ENCODE measurements around the gene ATP2B3.
A peak's percentile ranks its signal among the peaks of the same experiment; 100 is the strongest.

Gene ATP2B3

DNA sequence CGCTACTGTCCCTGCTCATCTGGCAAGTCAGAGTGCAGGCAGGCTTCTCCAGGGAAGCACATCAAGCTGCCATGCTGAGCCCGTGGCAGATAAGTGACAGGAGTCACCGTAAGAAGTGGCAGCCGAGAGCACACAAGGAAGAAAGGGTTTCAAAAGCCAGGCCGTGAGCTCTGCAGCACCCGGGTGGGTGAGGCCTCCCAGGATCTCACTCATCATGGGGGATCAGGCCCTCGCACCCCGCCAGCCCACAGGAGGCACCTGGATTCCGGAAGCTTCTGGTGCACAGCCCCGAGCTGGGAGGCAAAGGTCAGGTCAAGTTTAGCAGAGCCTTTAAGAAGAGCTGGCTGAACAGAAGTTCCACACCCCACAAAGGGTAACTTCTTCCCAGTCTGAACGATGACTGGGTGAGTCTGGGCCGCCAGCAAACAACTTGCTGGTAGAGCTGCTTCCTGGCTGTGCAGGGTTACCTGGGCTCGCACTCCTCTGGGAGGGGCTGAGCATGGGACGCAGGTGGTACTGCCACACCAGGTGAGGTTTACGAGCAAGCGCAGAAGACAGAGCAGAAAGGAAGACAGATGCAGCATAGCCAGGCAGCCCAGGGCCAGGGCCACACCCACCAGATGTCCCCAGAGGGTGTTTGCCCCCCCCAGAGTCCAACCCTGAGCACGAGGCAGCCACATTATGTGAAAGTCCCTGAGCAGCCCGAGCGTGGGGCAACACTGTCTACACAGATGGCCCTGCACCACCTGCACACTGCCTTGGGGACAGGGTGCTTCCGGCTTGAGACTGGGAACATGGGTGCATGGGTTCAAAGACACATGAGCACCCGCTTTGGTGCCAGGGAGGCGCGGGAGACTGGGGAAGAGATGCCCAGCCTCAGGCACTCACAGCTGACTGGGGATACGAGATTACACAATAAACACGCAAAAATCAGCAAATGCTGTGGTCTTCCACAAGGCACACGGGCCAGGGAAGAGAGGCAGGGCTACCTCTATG is 73.8 kb downstream of the ATP2B3 start:
- H3K4me3 ChIP-seq (ENCODE audit: low read length) = no peak overlapping the region
- TF ChIP-seq ZNF274 (IDR thresholded peaks at IDR 0.05; ENCODE audit: low read depth, low read length) = no peak

DNA sequence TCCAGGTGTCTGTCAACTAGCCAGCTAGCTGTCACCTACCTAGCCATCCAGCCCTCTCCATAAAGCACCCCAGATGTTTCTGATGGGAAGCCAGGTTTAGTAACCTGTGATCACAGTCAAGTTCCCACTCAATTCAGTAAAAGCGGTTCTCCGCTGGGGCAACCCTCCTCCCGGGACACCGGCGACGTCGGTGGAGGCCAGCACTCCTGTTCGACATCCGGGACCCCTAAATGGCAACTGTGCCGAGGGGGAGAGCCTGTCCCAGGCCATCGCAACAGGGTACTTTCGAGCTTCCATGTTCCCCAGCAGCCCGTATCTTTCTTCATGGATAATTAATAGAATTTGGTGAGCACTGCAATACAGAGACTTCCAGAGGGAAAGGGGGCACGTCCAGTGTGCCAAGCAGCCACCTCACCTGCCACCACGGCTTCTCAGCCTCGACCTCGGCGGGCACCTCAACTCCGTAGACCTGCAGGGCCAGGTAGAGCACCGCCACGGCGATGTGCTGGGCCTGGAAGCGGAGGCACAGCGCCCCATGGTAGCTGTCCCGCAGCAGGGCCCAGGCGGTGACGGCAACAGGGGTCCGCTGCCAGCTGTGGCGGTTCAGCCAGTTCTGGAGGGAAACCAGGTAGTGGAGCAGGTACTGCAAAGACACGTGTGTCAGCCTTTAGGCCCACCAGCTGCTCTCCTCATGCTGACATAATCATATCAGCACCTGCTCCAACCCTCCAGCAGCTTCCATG is 74.8 kb downstream of the ATP2B3 start:
- no peak for TF ChIP-seq ZNF274 (IDR thresholded peaks at IDR 0.05; ENCODE audit: low read depth, low read length)
- H3K4me3 ChIP-seq (ENCODE audit: low read length) = no peak overlapping the region

DNA sequence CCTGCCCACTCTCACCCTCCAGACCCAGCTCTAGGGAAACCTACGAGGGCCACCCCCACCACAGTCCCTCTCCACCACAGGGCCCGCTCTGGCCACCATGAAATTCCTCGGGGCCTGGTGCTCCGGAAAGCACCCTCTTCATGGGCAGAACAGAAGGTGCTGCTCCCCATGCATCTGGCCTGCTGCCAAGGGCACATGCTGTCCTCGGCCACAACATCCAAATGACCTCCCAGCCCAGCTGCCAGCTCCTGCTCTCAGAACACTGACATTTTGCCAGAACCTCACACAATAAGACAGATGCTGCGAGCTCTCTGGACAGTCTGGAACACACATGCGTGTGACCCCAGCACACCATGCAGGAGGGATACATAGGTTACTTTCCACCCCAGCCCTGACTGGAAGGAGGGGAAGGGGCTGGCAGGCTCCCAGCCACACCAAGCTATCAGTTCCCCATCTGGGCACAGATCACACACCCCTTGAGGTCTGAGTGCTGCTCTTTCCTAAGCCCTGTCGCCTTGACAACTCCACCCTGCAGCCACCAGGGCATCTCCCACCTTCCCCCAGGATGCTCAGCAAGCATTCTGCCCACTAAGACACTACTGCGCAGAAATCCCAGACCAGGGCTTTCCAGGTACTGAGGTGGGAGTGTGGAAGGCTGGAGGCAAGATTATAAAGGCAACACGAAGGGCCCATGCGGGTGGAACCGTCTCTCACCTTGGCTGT is 75.7 kb downstream of the ATP2B3 start:
- H3K4me3 ChIP-seq (ENCODE audit: low read length) = no peak overlapping the region
- no peak for TF ChIP-seq ZNF274 (IDR thresholded peaks at IDR 0.05; ENCODE audit: low read depth, low read length)

DNA sequence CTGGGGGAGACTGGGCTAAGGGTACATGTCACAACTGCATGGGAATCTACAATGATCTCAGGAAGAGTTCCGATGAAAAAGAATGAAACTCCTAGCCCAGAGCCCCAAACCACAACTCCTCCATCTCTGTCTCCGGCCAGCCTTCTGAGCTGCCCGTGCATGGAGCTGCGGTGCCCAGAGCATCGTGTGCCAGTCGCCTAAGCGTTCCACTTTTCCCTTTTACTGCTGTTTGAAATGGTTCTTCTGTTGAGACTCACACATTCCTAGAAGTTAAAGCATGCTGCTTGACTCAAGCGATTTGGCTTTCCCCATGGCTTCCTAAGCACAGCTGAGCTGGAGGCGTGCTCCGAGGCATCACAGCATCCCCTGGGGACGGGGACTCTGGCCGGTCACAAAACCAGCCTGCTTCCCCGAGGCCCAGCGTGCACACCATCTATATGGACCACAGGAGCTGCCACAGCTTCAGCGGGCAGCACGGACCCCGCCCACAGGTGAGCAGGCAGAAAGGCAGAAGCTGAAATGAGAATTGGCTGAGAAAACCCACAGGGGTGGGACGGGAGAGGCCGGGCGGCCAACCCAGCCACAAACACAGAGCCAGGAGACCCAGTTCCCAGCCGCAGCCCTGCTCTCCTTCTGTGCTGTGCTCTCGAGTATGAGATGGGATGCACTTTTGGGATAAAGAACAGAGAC is 76.5 kb downstream of the ATP2B3 start:
- no peak overlapping the region for H3K4me3 ChIP-seq (ENCODE audit: low read length)
- TF ChIP-seq ZNF274 (IDR thresholded peaks at IDR 0.05; ENCODE audit: low read depth, low read length) = no peak

DNA sequence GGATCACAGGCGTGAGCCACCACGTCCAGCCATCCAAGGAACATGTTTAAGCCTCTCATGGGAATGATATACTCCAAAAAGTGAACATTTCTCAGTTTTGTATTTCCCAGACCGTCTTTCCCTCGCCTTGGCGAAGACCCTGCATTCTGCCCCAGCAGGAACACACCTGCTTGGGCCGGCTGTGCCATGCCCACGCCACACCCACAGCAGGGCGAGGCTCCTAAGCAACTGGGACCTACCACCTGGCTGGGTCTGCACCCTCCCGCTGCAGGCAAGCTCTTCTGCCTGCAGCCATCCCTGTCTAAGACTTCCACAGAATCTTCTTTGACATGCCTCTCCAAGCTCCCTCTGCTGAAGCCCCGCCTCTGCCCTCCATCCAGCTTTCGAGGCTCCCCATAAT is 77.9 kb downstream of the ATP2B3 start:
- TF ChIP-seq ZNF274 (IDR thresholded peaks at IDR 0.05; ENCODE audit: low read depth, low read length) = no peak

DNA sequence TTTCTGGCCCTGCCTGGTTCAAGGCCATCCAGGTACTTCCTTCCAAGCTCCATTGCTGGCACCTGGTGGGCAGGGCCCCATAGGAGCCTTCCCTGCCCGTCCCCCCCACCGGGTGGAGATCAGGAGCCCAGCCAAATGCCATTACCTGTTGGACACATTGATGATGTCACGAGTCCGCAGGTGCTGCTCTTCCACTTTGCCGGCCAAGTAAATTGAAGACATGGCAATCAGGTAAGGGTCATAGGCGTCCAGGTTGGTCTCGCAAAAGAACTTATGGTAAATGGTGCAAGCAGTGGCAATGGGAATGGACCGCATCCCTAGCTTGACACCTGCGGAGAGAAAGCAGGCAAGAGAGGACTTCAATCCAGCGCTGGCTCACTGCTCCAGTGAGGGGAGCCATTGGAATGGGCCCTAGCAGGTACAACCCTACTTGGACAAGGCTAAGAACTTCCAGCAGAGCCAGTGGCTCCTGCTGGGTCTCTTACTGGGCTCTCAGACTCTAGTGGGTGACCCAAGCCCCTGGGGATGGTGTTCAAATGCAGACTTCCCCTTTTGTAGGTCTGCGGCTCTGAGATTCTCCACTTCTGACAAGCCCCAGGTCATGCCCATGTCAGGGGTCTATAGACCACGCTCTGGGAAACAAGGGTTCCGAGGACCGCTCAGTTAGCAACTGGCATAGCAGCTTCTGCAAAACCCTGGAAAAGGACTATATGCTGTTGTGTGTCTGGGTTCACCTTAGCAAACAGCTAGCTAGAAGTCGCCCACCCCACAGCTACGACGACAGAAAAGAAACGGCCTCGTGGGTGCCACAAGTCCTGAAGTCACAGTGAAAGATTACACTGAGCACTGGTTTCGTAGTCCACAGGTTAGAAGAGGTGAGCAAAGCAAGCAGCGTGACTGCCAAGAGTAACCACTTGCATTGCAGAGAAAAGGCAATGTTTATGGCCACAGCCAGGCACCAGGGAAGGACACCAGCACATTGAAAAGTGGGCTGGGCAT is 78.7 kb downstream of the ATP2B3 start:
- no peak for TF ChIP-seq ZNF274 (IDR thresholded peaks at IDR 0.05; ENCODE audit: low read depth, low read length)
- no peak overlapping the region for H3K4me3 ChIP-seq (ENCODE audit: low read length)

More for the DNA sequence above, 77.9 kb downstream of the ATP2B3 start:
- H3K4me3 ChIP-seq (ENCODE audit: low read length) = no peak overlapping the region

DNA sequence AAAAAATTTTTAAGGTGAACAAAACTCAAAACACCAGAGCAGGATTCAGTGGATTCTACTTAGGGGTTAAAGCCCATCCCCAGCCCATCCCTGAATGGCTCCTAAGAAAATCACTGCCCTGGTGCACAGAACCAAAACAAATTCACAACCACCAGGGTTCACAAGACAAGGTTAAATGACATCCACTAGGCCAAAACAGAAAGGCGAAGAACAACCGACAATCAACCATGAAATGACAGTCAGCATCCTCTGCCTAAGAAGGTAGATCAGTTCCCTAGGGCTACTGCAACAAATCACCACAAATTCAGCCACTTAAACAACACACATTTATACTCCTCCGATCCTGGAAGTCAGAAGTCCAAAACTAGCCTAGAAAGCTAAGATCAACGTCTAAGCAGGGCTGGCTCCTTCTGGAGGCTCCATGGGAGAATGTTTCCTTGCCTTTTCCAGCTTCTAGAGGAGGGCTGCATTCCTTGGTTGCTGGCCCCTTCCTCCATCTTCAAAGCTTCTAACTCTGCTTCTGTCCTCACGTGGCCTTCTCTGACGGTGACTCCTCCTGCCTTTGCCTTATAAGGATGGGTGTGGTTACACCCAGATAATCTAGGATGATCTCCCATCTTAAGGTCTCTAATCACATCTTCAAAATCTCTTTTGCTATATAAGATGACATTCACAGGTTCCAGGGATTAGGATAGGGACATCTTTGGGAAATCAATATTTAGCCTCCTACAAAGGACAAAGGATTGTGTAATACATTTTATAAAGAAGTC is 79.7 kb downstream of the ATP2B3 start:
- TF ChIP-seq ZNF274 (IDR thresholded peaks at IDR 0.05; ENCODE audit: low read depth, low read length) = no peak
- no peak overlapping the region for H3K4me3 ChIP-seq (ENCODE audit: low read length)

DNA sequence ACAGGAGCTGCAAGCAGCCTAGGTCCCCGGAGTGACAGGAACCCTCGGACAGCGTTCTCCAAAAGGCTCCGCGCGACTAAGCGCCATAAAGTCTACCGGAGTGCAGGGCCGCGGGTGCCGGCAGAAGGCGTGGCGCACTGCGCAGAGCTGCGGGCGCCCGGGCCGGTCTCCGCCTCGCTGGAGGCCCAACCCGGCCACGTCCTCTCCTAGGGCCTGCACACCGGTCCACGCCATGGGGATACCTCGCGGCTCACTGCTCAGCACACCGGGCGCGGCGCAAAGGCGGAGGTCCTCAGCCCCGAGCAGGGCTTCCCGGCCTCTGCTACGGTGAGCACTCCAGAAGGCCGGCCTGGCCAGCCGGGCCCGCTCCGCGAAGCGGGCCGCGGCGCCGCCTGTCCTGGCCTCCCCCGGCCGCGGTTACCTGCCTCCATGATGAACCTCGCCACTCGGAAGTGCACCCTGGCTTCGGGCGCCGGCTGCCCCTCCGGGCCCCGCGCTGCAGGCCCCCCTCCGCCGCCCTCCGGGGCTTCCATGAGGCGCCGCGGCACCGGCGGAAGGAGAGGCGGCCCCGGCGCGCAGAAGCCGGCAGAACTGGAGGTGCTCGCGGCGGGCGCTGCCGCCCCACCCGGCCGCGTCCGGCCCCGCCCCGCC is 81.2 kb downstream of the ATP2B3 start, which contains the start of gene CCNQ:
Gene CCNQ, minus strand, starts transcription at position 599 of the 651 bp plus-strand sequence. Its CDS starts 66 bp downstream, at position 533.
- TF ChIP-seq ZNF274 (IDR thresholded peaks at IDR 0.05; ENCODE audit: low read depth, low read length) = no peak
- peak within 1 kb of the TSS; percentile 72 for H3K4me3 ChIP-seq (ENCODE audit: low read length)

DNA sequence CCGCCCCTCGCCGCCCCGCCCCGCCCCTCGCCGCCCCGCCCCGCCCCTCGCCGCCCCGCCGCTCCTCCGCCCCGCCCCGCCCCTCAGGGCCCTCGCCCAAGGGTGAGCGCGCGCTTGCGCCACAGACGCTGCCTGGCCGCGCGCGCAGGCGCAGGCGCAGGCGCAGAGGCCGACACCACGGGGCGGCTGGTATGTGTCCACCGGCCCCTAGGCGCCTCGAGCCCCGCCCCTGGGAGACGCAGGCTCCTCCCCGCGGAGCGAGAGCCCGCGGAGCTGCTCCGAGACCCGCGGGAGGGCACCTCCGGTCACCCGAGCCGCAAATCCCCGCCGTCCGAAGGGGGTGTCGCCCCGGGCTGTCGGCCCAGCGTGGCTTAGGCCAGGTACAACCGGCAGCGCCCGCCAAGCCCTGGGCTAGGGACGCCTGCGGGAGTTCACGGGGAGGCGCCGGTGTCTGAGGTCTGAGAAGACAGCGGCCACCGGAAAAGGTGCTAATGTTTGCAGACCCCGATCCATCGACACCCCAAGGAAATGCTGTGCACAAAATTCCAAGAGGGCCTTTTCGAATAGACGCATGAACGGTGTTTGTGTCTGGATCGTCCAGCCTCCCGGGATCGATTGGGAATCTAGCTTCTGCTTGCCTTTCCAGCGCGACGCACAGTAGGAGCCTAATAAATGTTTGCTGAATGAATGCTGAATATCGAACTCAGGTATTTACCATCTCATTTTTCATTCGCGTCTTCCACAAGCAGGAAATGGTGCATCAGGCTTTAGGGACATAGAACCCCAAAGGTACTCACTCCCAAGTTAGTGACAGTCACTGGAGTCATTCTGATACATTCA is 82.0 kb downstream of the ATP2B3 start:
- H3K4me3 ChIP-seq (ENCODE audit: low read length) = peak overlapping the region; percentile 72
- TF ChIP-seq ZNF274 (IDR thresholded peaks at IDR 0.05; ENCODE audit: low read depth, low read length) = no peak

DNA sequence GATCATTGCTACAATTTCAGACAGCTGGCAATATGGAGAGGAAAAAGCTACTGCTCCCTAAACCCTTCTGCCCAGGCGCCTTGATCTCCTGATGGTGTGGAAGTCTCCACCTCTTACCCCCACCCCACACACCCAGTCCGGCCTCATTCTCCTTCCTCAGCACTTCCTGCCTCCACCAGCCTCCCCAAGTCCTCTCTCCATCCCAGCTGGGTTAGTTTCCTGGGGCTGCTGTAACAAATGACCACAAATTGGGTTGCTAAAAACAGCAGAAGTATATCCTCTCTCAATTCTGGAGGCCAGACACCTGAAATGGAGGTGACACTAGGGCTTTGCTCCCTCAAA is 82.6 kb downstream of the ATP2B3 start:
- TF ChIP-seq ZNF274 (IDR thresholded peaks at IDR 0.05; ENCODE audit: low read depth, low read length) = no peak
- peak overlapping the region; percentile 72; the same call in 1 of the 2 replicates for H3K4me3 ChIP-seq (ENCODE audit: low read length)

Data from GM08714 (cell line).